Tibial artery (tissue), 4 donors: ENCODE measurements around the gene ADCY5.
"Not testable (repeated sequence)": the region's sequence is repeated elsewhere in the genome, so short reads cannot be mapped to it uniquely, and the experiment has no call there.

Experiments used
- DNase-seq, 2 donors: peaks; one replicate each; pipeline ENCODE4 v3.0.0-alpha.2; 2019
- H3K27ac ChIP-seq, 2 donors: fragments of 200-600 bp; sonication (generic) in 1 of 2; 1 replicate in 1 of 2; 2 replicates in 1 of 2; pipeline ENCODE4 v1.5.1; 2018 to 2019; ENCODE audit warnings: mild to moderate bottlenecking in 1 of 2
- H3K27me3 ChIP-seq, 2 donors: fragments of 200-600 bp; sonication (generic) in 1 of 2; one replicate each; pipeline versions ENCODE4 v1.5.1 to v1.6.0; 2016 to 2019
- H3K36me3 ChIP-seq, 3 donors: fragments of 200-600 bp; sonication (generic) in 2 of 3; one replicate each; pipeline ENCODE4 v1.5.1; 2016 to 2019; ENCODE audit warnings: mild to moderate bottlenecking in 2 of 3
- H3K4me1 ChIP-seq, 4 donors: fragments of 200-600 bp; sonication (generic) in 2 of 4; 1 replicate in 3 of 4; 2 replicates in 1 of 4; pipeline ENCODE4 v1.5.1; 2016 to 2019
- H3K4me3 ChIP-seq, 2 donors: fragments of 200-600 bp; sonication (generic) in 1 of 2; 1 replicate in 1 of 2; 2 replicates in 1 of 2; pipeline ENCODE4 v1.5.1; 2018 to 2019; ENCODE audit warnings: mild to moderate bottlenecking in 2 of 2
- H3K9me3 ChIP-seq, 3 donors: fragments of 200-600 bp; sonication (generic) in 1 of 3; one replicate each; pipeline ENCODE4 v1.5.1; 2016 to 2019
- intact Hi-C: fragments of 100-400 bp; cut with DNase I; formaldehyde crosslinking; loops from one replicate; pipeline ENCODE4 v1.15.0; 2023; ENCODE audit warnings: low total_unique reads
- TF ChIP-seq, protein P1 (sequence below), 2 experiments: fragments of 200-600 bp in 1 of 2; fragments of 450-650 bp in 1 of 2; IDR thresholded peaks; one replicate each; pipeline ENCODE4 v1.5.1; 2017 to 2019; ENCODE audit warnings: antibody characterized with exemption in 2 of 2, mild to moderate bottlenecking in 1 of 2, moderate library complexity in 1 of 2

Gene ADCY5

GRCh38 chr3:123448536-123449101 lies at the start of gene ADCY5:
TSS of gene ADCY5 (minus strand) at chr3:123449090. CDS start at chr3:123448545, 545 bp downstream.
- no peaks in the 10 kb centered on the region for H3K36me3 ChIP-seq
- H3K4me3 ChIP-seq = peak within 1 kb of the TSS; percentile 78
- H3K27me3 ChIP-seq = no peaks in the 10 kb centered on the region
- no peaks in the 10 kb centered on the region for H3K9me3 ChIP-seq
- TF ChIP-seq, protein P1, sequence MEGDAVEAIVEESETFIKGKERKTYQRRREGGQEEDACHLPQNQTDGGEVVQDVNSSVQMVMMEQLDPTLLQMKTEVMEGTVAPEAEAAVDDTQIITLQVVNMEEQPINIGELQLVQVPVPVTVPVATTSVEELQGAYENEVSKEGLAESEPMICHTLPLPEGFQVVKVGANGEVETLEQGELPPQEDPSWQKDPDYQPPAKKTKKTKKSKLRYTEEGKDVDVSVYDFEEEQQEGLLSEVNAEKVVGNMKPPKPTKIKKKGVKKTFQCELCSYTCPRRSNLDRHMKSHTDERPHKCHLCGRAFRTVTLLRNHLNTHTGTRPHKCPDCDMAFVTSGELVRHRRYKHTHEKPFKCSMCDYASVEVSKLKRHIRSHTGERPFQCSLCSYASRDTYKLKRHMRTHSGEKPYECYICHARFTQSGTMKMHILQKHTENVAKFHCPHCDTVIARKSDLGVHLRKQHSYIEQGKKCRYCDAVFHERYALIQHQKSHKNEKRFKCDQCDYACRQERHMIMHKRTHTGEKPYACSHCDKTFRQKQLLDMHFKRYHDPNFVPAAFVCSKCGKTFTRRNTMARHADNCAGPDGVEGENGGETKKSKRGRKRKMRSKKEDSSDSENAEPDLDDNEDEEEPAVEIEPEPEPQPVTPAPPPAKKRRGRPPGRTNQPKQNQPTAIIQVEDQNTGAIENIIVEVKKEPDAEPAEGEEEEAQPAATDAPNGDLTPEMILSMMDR (IDR thresholded peaks at IDR 0.05) = no peak
- peak within 1 kb of the TSS; percentile 90 to 96 for H3K27ac ChIP-seq
- intact Hi-C loops = no loop called here
- peaks cover 0 to 35% (median 11%) of the 10 kb centered on the region in 4 donors for H3K4me1 ChIP-seq
- peak in 1 of 2 donors; percentile 74 for DNase-seq

DNA sequence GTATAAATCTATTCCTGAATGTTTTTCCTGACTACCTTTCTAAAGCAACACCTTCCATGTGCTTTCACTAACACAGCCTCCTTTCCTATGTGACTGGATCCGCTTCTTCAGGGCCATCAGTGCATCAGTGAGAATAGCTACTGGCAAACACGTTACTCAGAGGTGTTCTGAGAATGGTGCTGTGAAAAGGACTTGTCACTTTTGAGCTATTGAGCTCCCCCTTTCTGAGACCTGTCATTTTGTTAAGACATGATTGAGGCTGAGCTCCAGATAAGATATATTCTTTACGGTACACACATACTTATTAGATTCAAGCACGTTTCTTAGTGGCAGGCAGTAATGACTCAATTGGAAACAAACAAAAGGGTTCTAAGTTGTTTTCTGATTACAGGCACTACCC lies 45.0 kb upstream of the ADCY5 start:
- TF ChIP-seq, protein P1 (IDR thresholded peaks at IDR 0.05) = no peak
- Histone ChIP-seq H3K36me3 (peaks cover 0 to 26% (median 0%) of the 10 kb centered on the region in 3 donors), H3K4me3 (no peak overlapping the region), H3K4me1 (peaks cover 0 to 32% (median 3%) of the 10 kb centered on the region in 4 donors), H3K27me3 (no peaks in the 10 kb centered on the region), H3K27ac (peak overlapping the region in 1 of 2 donors; percentile 17), H3K9me3 (no peaks in the 10 kb centered on the region)
- DNase-seq = no peak
- intact Hi-C loops = loop anchor here (10.0 kb wide), 1 partner anchor 51 kb away; no protein-coding TSS in a partner anchor

DNA sequence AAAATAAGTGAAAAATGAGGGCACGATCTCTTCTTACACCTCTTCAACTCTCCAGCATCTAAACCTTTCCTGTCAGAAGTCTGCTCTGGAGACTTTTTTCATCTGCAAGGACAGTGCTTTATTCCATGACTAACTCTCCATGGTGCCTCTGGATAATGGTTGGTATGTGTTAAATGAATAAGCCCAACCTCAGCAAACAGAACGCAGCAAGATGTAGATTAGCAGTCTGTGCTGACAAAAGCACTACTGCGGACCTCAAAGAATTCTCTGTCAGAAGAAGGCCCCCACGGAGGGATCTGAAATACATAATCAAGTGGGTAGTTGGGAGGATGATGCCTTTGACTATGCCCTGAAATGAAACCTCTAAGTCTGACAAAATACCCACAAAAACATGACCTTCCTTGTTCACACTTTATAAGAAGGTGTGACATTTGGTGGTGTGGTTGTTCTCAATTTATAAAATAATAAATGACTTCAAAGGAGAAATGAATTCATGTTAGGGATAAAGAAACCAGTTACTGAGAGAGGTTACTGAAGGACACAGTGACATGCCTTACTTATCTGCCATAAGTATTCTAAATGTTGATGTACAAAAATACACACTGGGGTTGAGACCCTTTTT lies 43.2 kb upstream of the ADCY5 start:
- Histone ChIP-seq H3K4me1 (peaks cover 0 to 34% (median 11%) of the 10 kb centered on the region in 4 donors), H3K27ac (no peak overlapping the region), H3K36me3 (peaks cover 0 to 15% (median 0%) of the 10 kb centered on the region in 3 donors), H3K4me3 (no peak overlapping the region), H3K27me3 (no peaks in the 10 kb centered on the region), H3K9me3 (no peaks in the 10 kb centered on the region)
- intact Hi-C loops = loop anchor here (2.0 to 10.0 kb wide), 2 partner anchors 53 to 165 kb away; no protein-coding TSS in a partner anchor
- no peak for DNase-seq
- TF ChIP-seq, protein P1 (IDR thresholded peaks at IDR 0.05) = no peak

GRCh38 chr3:123489400-123490004 lies 40.6 kb upstream of the ADCY5 start:
- peak overlapping the region; percentile 40 to 84 for H3K27ac ChIP-seq
- peak; percentile 78 to 87 for DNase-seq
- TF ChIP-seq, protein P1 (IDR thresholded peaks at IDR 0.05) = peak; percentile 86 to 92

DNA sequence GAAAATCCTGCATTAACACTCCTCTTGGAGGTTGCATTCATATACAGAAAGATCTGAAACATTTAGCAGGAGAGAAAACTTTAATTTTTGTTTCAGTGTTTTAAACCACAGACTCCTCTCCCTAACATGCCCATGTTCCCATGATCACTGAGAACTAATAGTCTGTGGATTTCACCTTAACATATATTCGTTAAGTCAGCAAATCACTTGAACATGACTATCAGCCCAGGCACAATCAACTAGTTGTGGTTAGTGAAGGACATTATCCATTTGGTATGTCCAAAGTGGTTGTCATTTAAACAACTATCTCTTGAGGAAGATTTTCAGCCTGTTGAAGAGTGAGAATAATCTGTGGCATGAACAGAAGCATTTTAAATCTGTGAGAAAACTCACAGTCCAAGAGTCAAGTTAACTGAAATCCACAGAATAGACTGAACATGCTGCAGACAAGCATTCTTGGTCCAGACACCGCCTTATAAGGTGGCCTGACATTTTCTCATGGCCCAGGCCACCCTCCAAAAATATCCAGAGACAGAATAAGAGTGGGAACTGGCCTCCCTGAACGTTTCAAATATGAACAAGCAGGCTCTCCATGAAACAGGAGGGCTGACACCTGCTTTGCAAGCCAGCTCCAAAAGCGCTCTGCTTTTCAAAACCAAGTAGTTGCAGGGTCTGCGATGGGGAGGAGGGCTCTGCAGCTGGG lies 39.9 kb upstream of the ADCY5 start:
- Histone ChIP-seq H3K4me3 (peak overlapping the region in 1 of 2 donors; percentile 28), H3K4me1 (peaks cover 0 to 25% (median 11%) of the 10 kb centered on the region in 4 donors), H3K9me3 (no peaks in the 10 kb centered on the region), H3K36me3 (peaks cover 0 to 9% (median 0%) of the 10 kb centered on the region in 3 donors), H3K27ac (peak overlapping the region; percentile 61 to 84), H3K27me3 (no peaks in the 10 kb centered on the region)
- TF ChIP-seq, protein P1 (IDR thresholded peaks at IDR 0.05) = no peak
- intact Hi-C loops = no loop called here
- peak in 1 of 2 donors; percentile 79 for DNase-seq

More at GRCh38 chr3:123489400-123490004, 40.6 kb upstream of the ADCY5 start:
- intact Hi-C loops = loop anchor here (2.0 to 10.0 kb wide), 2 partner anchors 55 to 163 kb away; no protein-coding TSS in a partner anchor
- H3K27me3 ChIP-seq = no peaks in the 10 kb centered on the region
- H3K4me3 ChIP-seq = peak overlapping the region in 1 of 2 donors; percentile 28
- H3K9me3 ChIP-seq = no peaks in the 10 kb centered on the region
- peaks cover 0 to 32% (median 11%) of the 10 kb centered on the region in 4 donors for H3K4me1 ChIP-seq
- peaks cover 0 to 9% (median 0%) of the 10 kb centered on the region in 3 donors for H3K36me3 ChIP-seq

- DNase-seq, H3K27me3 ChIP-seq, H3K4me3 ChIP-seq, H3K9me3 ChIP-seq, intact Hi-C loops, H3K36me3 ChIP-seq: not testable (repeated sequence)
- peaks cover 0 to 23% (median 11%) of the 10 kb centered on the region in 4 donors for H3K4me1 ChIP-seq
- peak overlapping the region in 1 of 2 donors; percentile 84 for H3K27ac ChIP-seq
Measured at GRCh38 chr3:123487063-123487462, 38.2 kb upstream of the ADCY5 start.
